Spleen (tissue), 11 donors: ENCODE measurements around the gene IL32. TPM values are rescaled to one million over a fixed set of nuclear protein-coding genes. Genes with fewer than 3 reads are reported as not detected.

ENCODE experiments used
- DNase-seq: peaks from one replicate; pipeline ENCODE4 v3.0.0-alpha.2; 2020
- H3K27ac ChIP-seq, 8 donors: fragments of 200-600 bp; sonication (generic) in 7 of 8; 1 replicate in 4 of 8; 2 replicates in 4 of 8; pipeline versions ENCODE4 v1.5.0 to v1.8.0; 2016 to 2021; ENCODE audit warnings: inconsistent platforms in 4 of 8, mild to moderate bottlenecking in 4 of 8, moderate library complexity in 1 of 8
- H3K27me3 ChIP-seq, 7 donors: fragments of 200-600 bp; sonication (generic) in 6 of 7; replicated peaks in 1 of 7; 1 replicate in 4 of 7; 2 replicates in 3 of 7; pipeline versions ENCODE4 v1.5.0 to v1.8.0; 2016 to 2021; ENCODE audit warnings: inconsistent platforms in 3 of 7, mild to moderate bottlenecking in 1 of 7
- H3K36me3 ChIP-seq, 6 donors: fragments of 200-600 bp; sonication (generic) in 5 of 6; 1 replicate in 4 of 6; 2 replicates in 2 of 6; pipeline versions ENCODE4 v1.5.0 to v1.8.0; 2016 to 2021; ENCODE audit warnings: inconsistent platforms in 2 of 6
- H3K4me1 ChIP-seq, 6 donors: fragments of 200-600 bp; sonication (generic) in 5 of 6; 1 replicate in 3 of 6; 2 replicates in 3 of 6; pipeline versions ENCODE4 v1.5.0 to v1.8.0; 2016 to 2021; ENCODE audit warnings: inconsistent platforms in 3 of 6
- H3K4me3 ChIP-seq, 8 donors: fragments of 200-600 bp; sonication (generic) in 7 of 8; 1 replicate in 4 of 8; 2 replicates in 4 of 8; pipeline versions ENCODE4 v1.5.0 to v1.8.0; 2016 to 2021; ENCODE audit warnings: inconsistent platforms in 4 of 8, mild to moderate bottlenecking in 4 of 8, moderate library complexity in 2 of 8
- H3K9me3 ChIP-seq, 8 donors: fragments of 200-600 bp; sonication (generic) in 7 of 8; 1 replicate in 4 of 8; 2 replicates in 4 of 8; pipeline versions ENCODE4 v1.5.0 to v1.8.0; 2016 to 2021; ENCODE audit warnings: inconsistent platforms in 4 of 8
- CTCF ChIP-seq, 11 experiments: fragments of 200-600 bp in 7 of 11; fragments of 450-650 bp in 4 of 11; sonication (generic) in 4 of 11; IDR thresholded peaks in 8 of 11; conservative IDR thresholded peaks in 3 of 11; 1 replicate in 7 of 11; 2 replicates in 4 of 11; pipeline versions ENCODE4 v1.4.0 to v1.8.0; 2016 to 2021; ENCODE audit warnings: antibody characterized with exemption in 11 of 11, inconsistent platforms in 4 of 11, mild to moderate bottlenecking in 1 of 11
- POLR2A ChIP-seq, 3 donors: fragments of 450-650 bp; IDR thresholded peaks; one replicate each; pipeline ENCODE4 v1.5.1; 2017; ENCODE audit warnings: antibody characterized with exemption in 3 of 3, mild to moderate bottlenecking in 1 of 3
- POLR2AphosphoS5 ChIP-seq, 3 donors: sonication (generic); formaldehyde crosslinking; IDR thresholded peaks; one replicate each; pipeline ENCODE4 v1.5.1; 2017; ENCODE audit warnings: antibody characterized with exemption in 3 of 3
- WGBS, 5 donors: extraction: QIAGEN DNeasy Blood & Tissue Kit in 3 of 5; methylation state at CpG; one replicate each; pipeline versions ENCODE4 v1.1.5 to v1.1.7; 2013 to 2018; 5-methylcytosine and 5-hydroxymethylcytosine counted together
- intact Hi-C: fragments of 100-400 bp; cut with DNase I; formaldehyde crosslinking; loops from one replicate; pipeline ENCODE4 v1.15.0; 2023; ENCODE audit warnings: low total_unique reads
- polyA plus RNA-seq, 3 donors: library from polyadenylated mRNA; stranded (reverse); fragments of 200-250 nt; gene quantifications; one replicate each; pipeline ENCODE4 v1.2.1, GENCODE V29; 2013
- total RNA-seq, 7 donors: library from RNA; depleted of rRNA in 3 of 7; stranded (reverse); fragments of >200 nt in 3 of 7; fragmentation: NEBNext Ultra II Directional in 4 of 7; extraction: Animal tissue kit (Norgen Biotek cat#: 25700) in 4 of 7; gene quantifications; one replicate each; pipeline versions ENCODE4 v1.1.0 to v1.2.1, GENCODE V29; 2016 to 2021
- donor health status: healthy with polysubstance abuse.
- donor health status: DM: no; HTN: no; CAD: no; lungs with moderate emphysema.
- donor health status: DM: no; HTN: no; CAD: no.
- donor health status: Bipolar disorder and iron deficiency.
- donor health status: healthy.
- donor health status: DM: no; HTN: no; CAD: no.
- donor health status: DM: yes; HTN: yes; CAD: no.

The IL32 gene
- total and polyA plus RNA-seq, 10 donors: 171 to 624 (median 293) TPM

GRCh38 chr16:3025032-3026002 is 40.1 kb upstream of the IL32 start:
- H3K27ac ChIP-seq: peak overlapping the region in 1 of 8 donors; percentile 94
- 95 to 96% (median 96%) methylated on average over 18 of the region's 18 CpGs for WGBS, 5 donors
- no peak overlapping the region for H3K4me3 ChIP-seq
- peaks cover 0 to 23% (median 18%) of the 10 kb centered on the region in 7 donors for H3K27me3 ChIP-seq
- peak; percentile 78 for DNase-seq
- peaks cover 37 to 86% (median 70%) of the 10 kb centered on the region in 6 donors for H3K4me1 ChIP-seq
- no peaks in the 10 kb centered on the region for H3K9me3 ChIP-seq
- intact Hi-C loops: no loop called here
- peaks cover 0 to 27% (median 18%) of the 10 kb centered on the region in 6 donors for H3K36me3 ChIP-seq
- TF ChIP-seq CTCF (IDR thresholded peaks at IDR 0.05 in 8 of 11, conservative IDR thresholded peaks at IDR 0.05 in 3 of 11) (no peak), POLR2A (IDR thresholded peaks at IDR 0.05) (no peak), POLR2AphosphoS5 (IDR thresholded peaks at IDR 0.05) (no peak)

GRCh38 chr16:3026003-3026378 is 39.4 kb upstream of the IL32 start:
- DNase-seq: no peak
- intact Hi-C loops: no loop called here
- H3K4me1 ChIP-seq: peaks cover 35 to 86% (median 64%) of the 10 kb centered on the region in 6 donors
- 89 to 95% (median 94%) methylated on average over 8 of the region's 8 CpGs for WGBS, 5 donors
- H3K27me3 ChIP-seq: peaks cover 0 to 30% (median 25%) of the 10 kb centered on the region in 7 donors
- TF ChIP-seq POLR2AphosphoS5 (IDR thresholded peaks at IDR 0.05): no peak
- TF ChIP-seq POLR2A (IDR thresholded peaks at IDR 0.05): no peak
- no peak for TF ChIP-seq CTCF (IDR thresholded peaks at IDR 0.05 in 8 of 11, conservative IDR thresholded peaks at IDR 0.05 in 3 of 11)
- no peak overlapping the region for H3K27ac ChIP-seq
- no peak overlapping the region for H3K4me3 ChIP-seq
- no peaks in the 10 kb centered on the region for H3K9me3 ChIP-seq
- peaks cover 0 to 27% (median 18%) of the 10 kb centered on the region in 6 donors for H3K36me3 ChIP-seq

GRCh38 chr16:3026609-3027488 is 38.6 kb upstream of the IL32 start:
- H3K27me3 ChIP-seq: peaks cover 0 to 39% (median 31%) of the 10 kb centered on the region in 7 donors
- H3K9me3 ChIP-seq: no peaks in the 10 kb centered on the region
- H3K4me3 ChIP-seq: no peak overlapping the region
- no peak overlapping the region for H3K27ac ChIP-seq
- intact Hi-C loops: no loop called here
- H3K4me1 ChIP-seq: peaks cover 28 to 86% (median 57%) of the 10 kb centered on the region in 6 donors
- DNase-seq: peak; percentile 85
- H3K36me3 ChIP-seq: peaks cover 0 to 27% (median 18%) of the 10 kb centered on the region in 6 donors
- WGBS, 5 donors: 94 to 98% (median 96%) methylated on average over 23 to 24 of the region's 24 CpGs
- TF ChIP-seq POLR2A (IDR thresholded peaks at IDR 0.05): no peak
- no peak for TF ChIP-seq CTCF (IDR thresholded peaks at IDR 0.05 in 8 of 11, conservative IDR thresholded peaks at IDR 0.05 in 3 of 11)
